Measurements from ENCODE around the gene SUGCT.

Gene SUGCT

GRCh38 chr7:40519009-40519408, 384.2 kb downstream of the SUGCT start:
- peak overlapping the region; percentile 36; the same call in 1 of the 2 replicates for H3K27ac ChIP-seq
- no peak for TF ChIP-seq CTCF (conservative IDR thresholded peaks at IDR 0.05)

- H3K27ac ChIP-seq, result no peak overlapping the region; the same call in 1 of the 2 replicates
- TF ChIP-seq CTCF (conservative IDR thresholded peaks at IDR 0.05), result no peak
Measured at GRCh38 chr7:40520986-40521738, 386.4 kb downstream of the SUGCT start.

GRCh38 chr7:40525764-40526163, 391.0 kb downstream of the SUGCT start:
- no peak overlapping the region for H3K27ac ChIP-seq
- no peak for TF ChIP-seq CTCF (conservative IDR thresholded peaks at IDR 0.05)

- TF ChIP-seq CTCF (conservative IDR thresholded peaks at IDR 0.05), result no peak
- H3K27ac ChIP-seq, result no peak overlapping the region
Measured at GRCh38 chr7:40526951-40527715, 392.3 kb downstream of the SUGCT start.

GRCh38 chr7:40527723-40528122, 392.9 kb downstream of the SUGCT start:
- no peak for TF ChIP-seq CTCF (conservative IDR thresholded peaks at IDR 0.05)
- no peak overlapping the region for H3K27ac ChIP-seq

- H3K27ac ChIP-seq, result no peak overlapping the region
- no peak for TF ChIP-seq CTCF (conservative IDR thresholded peaks at IDR 0.05)
Measured at GRCh38 chr7:40530292-40530691, 395.5 kb downstream of the SUGCT start.

- H3K27ac ChIP-seq, result no peak overlapping the region
- no peak for TF ChIP-seq CTCF (conservative IDR thresholded peaks at IDR 0.05)
Measured at GRCh38 chr7:40531956-40532355, 397.2 kb downstream of the SUGCT start.
